ENCODE results near the gene KRTAP5-6. TPM values are rescaled to one million over a fixed set of nuclear protein-coding genes. Genes with fewer than 3 reads are reported as not detected.

Gene KRTAP5-6
- total RNA-seq = not detected in 2 replicates

DNA sequence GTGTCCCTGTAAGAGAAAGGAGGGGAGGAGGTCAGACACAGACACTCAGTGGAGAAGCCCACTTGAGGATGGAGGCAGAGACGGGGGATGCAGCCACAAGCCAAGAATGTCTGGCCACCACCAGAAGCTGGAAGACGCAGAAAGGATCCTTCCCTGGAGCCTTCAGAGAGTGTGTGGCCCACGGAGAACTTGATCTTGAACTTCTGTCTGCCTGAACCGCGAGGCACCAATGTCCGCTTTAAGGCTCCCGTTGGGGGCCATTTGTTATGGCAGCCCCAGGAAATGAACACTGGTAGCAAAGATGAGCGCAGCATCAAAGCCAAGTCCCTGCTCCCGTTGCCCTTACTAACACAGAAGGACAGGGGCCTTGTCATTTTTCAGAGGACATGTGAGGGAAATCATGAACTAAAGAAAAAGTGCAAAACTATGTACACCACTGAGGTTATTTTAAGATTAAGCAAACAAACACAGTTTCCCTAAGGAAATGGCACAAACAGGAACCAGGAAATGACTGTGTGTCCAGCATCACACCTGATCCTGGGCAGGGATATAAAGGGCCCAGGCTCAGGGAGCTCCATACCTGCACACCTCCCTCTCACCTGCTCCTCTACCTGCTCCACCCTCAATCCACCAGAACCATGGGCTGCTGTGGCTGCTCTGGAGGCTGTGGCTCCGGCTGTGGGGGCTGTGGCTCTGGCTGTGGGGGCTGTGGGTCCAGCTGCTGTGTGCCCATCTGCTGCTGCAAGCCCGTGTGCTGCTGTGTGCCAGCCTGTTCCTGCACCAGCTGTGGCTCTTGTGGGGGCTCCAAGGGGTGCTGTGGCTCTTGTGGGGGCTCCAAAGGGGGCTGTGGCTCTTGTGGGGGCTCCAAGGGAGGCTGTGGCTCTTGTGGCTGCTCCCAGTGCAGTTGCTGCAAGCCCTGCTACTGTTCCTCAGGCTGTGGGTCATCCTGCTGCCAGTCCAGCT is at the start of gene KRTAP5-6:
KRTAP5-6 (plus strand) TSS at position 588 of the 963 bp plus-strand sequence; CDS start at position 639, 51 bp downstream.

Other genes with a start within 250 kb of the KRTAP5-6 start
- gene MOB2, start 210.4 kb upstream of the KRTAP5-6 start, total RNA-seq = 20.0 and 32.6 TPM in 2 replicates
- 0.39 and 0.68 TPM in 2 replicates for gene DUSP8, start 124.9 kb upstream of the KRTAP5-6 start, total RNA-seq
- not detected in 2 replicates for gene KRTAP5-1, start 111.9 kb upstream of the KRTAP5-6 start, total RNA-seq
- gene KRTAP5-2, start 98.9 kb upstream of the KRTAP5-6 start, total RNA-seq = not detected in 2 replicates
- not detected in 2 replicates for gene KRTAP5-3, start 88.7 kb upstream of the KRTAP5-6 start, total RNA-seq
- gene KRTAP5-4, start 75.1 kb upstream of the KRTAP5-6 start, total RNA-seq = not detected in 2 replicates
- gene KRTAP5-5, start 67.4 kb upstream of the KRTAP5-6 start, total RNA-seq = not detected in 2 replicates
- gene IFITM10, start 53.4 kb downstream of the KRTAP5-6 start, total RNA-seq = 0.08 TPM in 1 of 2 replicates, not detected in the other
- gene CTSD, start 66.7 kb downstream of the KRTAP5-6 start, total RNA-seq = 152 and 181 TPM in 2 replicates
- 0.70 and 3.3 TPM in 2 replicates for gene SYT8, start 137.8 kb downstream of the KRTAP5-6 start, total RNA-seq
- not detected in 2 replicates for gene TNNI2, start 141.8 kb downstream of the KRTAP5-6 start, total RNA-seq
- 0.19 TPM in 1 of 2 replicates, not detected in the other for gene LSP1, start 155.9 kb downstream of the KRTAP5-6 start, total RNA-seq
- gene PRR33, start 194.7 kb downstream of the KRTAP5-6 start, total RNA-seq = not detected in 2 replicates
- not detected in 2 replicates for gene TNNT3, start 222.5 kb downstream of the KRTAP5-6 start, total RNA-seq

Data from hair follicular keratinocyte (primary cell).